K562 (cell line): Measurements from ENCODE around the gene ARID3A.

Source experiments
- ARID4B ChIP-seq: sonication (generic); formaldehyde crosslinking; IDR thresholded peaks from 2 replicates; pipeline ENCODE4 v1.8.0; 2022; ENCODE audit warnings: mild to moderate bottlenecking, missing genetic modification reagents
- ATF7 ChIP-seq: fragments of 450-650 bp; IDR thresholded peaks from 2 replicates; pipeline ENCODE4 v1.7.1; 2014; ENCODE audit warnings: mild to moderate bottlenecking, moderate library complexity
- BACH1 ChIP-seq: fragments of 200-800 bp; sonication (Bioruptor generic); IDR thresholded peaks from 2 replicates; pipeline ENCODE4 v1.6.1; 2016; ENCODE audit warnings: missing genetic modification characterization, missing compliant biosample characterization
- BMI1 ChIP-seq: fragments of 150-350 bp; IDR thresholded peaks from 2 replicates; pipeline ENCODE4 v1.6.1; 2014; ENCODE audit warnings: low read length
- ELF4 ChIP-seq: fragments of 450-650 bp; formaldehyde crosslinking; IDR thresholded peaks from 2 replicates; pipeline ENCODE4 v1.4.0; 2022; ENCODE audit warnings: missing genetic modification characterization
- ELK1 ChIP-seq: sonication (generic); formaldehyde crosslinking; IDR thresholded peaks from 2 replicates; pipeline ENCODE4 v1.8.1; 2022; ENCODE audit warnings: missing genetic modification reagents
- GTF3C2 ChIP-seq: IDR thresholded peaks from 3 replicates; pipeline ENCODE4 v1.6.1; 2011; ENCODE audit warnings: borderline replicate concordance, mild to moderate bottlenecking, moderate library complexity; ENCODE audit not compliant: insufficient read length; ENCODE audit errors: extremely low read depth
- POLR2A ChIP-seq: fragments of 450-650 bp; conservative IDR thresholded peaks from 2 replicates; pipeline ENCODE4 v1.6.1; 2016
- POLR2AphosphoS5 ChIP-seq: IDR thresholded peaks from 2 replicates; pipeline ENCODE4 v1.6.1; 2011; ENCODE audit warnings: mild to moderate bottlenecking, low read depth, low read length, moderate library complexity; ENCODE audit not compliant: control insufficient read depth, insufficient read depth
- POLR3A ChIP-seq: IDR thresholded peaks from 2 replicates; pipeline ENCODE4 v1.6.1; 2011; ENCODE audit warnings: borderline replicate concordance, mild to moderate bottlenecking, moderate library complexity; ENCODE audit not compliant: insufficient read length, insufficient read depth; ENCODE audit errors: extremely low read depth
- TAF7 ChIP-seq: fragments of 450-650 bp; IDR thresholded peaks from 2 replicates; pipeline ENCODE4 v1.6.1; 2016; ENCODE audit warnings: missing genetic modification characterization, missing compliant biosample characterization
- ZNF76 ChIP-seq: fragments of 250-450 bp; sonication (Bioruptor Pico); IDR thresholded peaks from 2 replicates; pipeline ENCODE4 v1.4.0; 2020; ENCODE audit warnings: mild to moderate bottlenecking, moderate library complexity, borderline replicate concordance

GRCh38 chr19:896999-897398 is 28.8 kb upstream of the ARID3A start:
- TF ChIP-seq POLR2AphosphoS5 = no peak
- no peak for TF ChIP-seq POLR2A
- no peak for TF ChIP-seq ATF7
- no peak for TF ChIP-seq ZNF76
- no peak for TF ChIP-seq BACH1 (tag)
- no peak for TF ChIP-seq BMI1
- TF ChIP-seq ARID4B = no peak
- TF ChIP-seq ELF4 (CRISPR knock-in tag) = no peak
- no peak for TF ChIP-seq ELK1
- TF ChIP-seq POLR3A = no peak
- no peak for TF ChIP-seq TAF7
- TF ChIP-seq GTF3C2 = no peak
